ENCODE data around the gene COPB2.

The COPB2 gene

GRCh38 chr3:139358841-139359562 lies 30.4 kb downstream of the COPB2 start:
- TF ChIP-seq, protein P1, sequence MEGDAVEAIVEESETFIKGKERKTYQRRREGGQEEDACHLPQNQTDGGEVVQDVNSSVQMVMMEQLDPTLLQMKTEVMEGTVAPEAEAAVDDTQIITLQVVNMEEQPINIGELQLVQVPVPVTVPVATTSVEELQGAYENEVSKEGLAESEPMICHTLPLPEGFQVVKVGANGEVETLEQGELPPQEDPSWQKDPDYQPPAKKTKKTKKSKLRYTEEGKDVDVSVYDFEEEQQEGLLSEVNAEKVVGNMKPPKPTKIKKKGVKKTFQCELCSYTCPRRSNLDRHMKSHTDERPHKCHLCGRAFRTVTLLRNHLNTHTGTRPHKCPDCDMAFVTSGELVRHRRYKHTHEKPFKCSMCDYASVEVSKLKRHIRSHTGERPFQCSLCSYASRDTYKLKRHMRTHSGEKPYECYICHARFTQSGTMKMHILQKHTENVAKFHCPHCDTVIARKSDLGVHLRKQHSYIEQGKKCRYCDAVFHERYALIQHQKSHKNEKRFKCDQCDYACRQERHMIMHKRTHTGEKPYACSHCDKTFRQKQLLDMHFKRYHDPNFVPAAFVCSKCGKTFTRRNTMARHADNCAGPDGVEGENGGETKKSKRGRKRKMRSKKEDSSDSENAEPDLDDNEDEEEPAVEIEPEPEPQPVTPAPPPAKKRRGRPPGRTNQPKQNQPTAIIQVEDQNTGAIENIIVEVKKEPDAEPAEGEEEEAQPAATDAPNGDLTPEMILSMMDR (conservative IDR thresholded peaks at IDR 0.05; ENCODE audit: control insufficient read depth, insufficient read depth, low read depth, low read length), result no peak
- no peak overlapping the region for H3K4me3 ChIP-seq (ENCODE audit: control insufficient read depth, low read depth, low read length)
- no peak for DNase-seq (ENCODE audit: low read depth)

DNA sequence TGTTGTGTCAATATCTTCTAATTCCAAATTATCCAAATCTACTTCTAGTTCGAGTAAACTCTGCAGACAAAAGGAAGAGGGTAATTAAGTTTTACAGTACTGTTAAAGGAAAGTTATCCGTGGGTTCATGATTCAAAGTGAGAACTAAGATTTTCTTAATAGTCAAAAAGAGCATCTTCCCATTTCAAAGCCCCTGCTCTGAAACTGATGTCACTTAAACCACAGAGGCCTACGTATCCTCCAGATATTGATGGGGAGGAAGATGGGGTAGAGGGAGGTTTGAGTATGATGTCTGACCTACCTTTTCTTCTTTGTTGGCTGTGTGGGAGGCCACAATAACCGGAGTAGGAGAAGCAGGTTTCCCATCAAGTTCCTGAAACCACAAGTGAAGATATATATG lies 31.5 kb downstream of the COPB2 start:
- TF ChIP-seq, protein P1 (conservative IDR thresholded peaks at IDR 0.05; ENCODE audit: control insufficient read depth, insufficient read depth, low read depth, low read length), result no peak
- DNase-seq (ENCODE audit: low read depth), result no peak
- H3K4me3 ChIP-seq (ENCODE audit: control insufficient read depth, low read depth, low read length), result no peak overlapping the region

- no peak overlapping the region for H3K4me3 ChIP-seq (ENCODE audit: control insufficient read depth, low read depth, low read length)
- peak; percentile 2 for DNase-seq (ENCODE audit: low read depth)
- TF ChIP-seq, protein P1 (conservative IDR thresholded peaks at IDR 0.05; ENCODE audit: control insufficient read depth, insufficient read depth, low read depth, low read length), result no peak
Observed at GRCh38 chr3:139355891-139356290, 33.6 kb downstream of the COPB2 start.

DNA sequence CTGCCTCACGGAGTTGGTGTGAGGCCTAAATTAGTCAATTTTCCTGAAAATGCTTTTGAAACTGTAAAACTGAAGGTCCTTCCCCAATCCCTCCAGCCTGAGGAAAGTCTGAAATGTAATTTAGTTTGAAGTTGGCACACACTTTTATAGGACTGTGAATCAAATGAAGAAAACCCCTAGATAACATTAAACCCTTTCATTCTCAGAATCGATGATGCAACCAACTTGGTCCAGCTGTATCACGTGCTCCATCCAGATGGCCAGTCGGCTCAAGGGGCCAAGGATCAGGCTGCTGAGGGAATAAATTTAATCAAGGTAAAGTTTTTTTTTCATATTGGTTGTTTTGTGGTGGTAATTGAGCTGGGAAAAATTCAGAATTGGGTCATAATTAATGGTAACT lies 34.0 kb downstream of the COPB2 start:
- TF ChIP-seq, protein P1 (conservative IDR thresholded peaks at IDR 0.05; ENCODE audit: control insufficient read depth, insufficient read depth, low read depth, low read length), result no peak

DNA sequence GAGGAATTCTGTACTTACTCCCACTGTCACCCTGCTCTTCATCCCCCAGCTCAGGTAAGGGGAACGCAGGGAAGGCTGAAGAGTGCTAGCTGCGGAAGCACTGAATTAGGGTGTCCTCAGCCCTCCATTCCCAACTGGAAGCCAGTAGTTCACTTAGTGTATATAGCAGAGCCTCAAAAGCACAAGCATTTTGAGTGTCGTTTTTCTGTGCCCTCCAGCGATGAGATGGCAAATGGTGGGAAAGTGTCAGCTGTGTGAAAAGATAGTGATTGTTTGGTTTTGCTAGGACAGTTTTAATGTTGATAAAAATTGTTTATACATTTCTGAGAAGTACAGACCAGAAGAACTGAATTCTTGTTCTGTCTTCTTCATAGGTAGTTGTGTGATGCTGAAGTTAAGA lies 34.8 kb downstream of the COPB2 start:
- no peak for DNase-seq (ENCODE audit: low read depth)
- TF ChIP-seq, protein P1 (conservative IDR thresholded peaks at IDR 0.05; ENCODE audit: control insufficient read depth, insufficient read depth, low read depth, low read length), result no peak
- H3K4me3 ChIP-seq (ENCODE audit: control insufficient read depth, low read depth, low read length), result no peak overlapping the region

More for the DNA sequence above, 34.0 kb downstream of the COPB2 start:
- no peak overlapping the region for H3K4me3 ChIP-seq (ENCODE audit: control insufficient read depth, low read depth, low read length)
- peak; percentile 67 for DNase-seq (ENCODE audit: low read depth)

GRCh38 chr3:139353920-139354556 lies 35.4 kb downstream of the COPB2 start:
- no peak overlapping the region for H3K4me3 ChIP-seq (ENCODE audit: control insufficient read depth, low read depth, low read length)
- peak; percentile 68 for DNase-seq (ENCODE audit: low read depth)
- TF ChIP-seq, protein P1 (conservative IDR thresholded peaks at IDR 0.05; ENCODE audit: control insufficient read depth, insufficient read depth, low read depth, low read length), result peak; percentile 90
